A673 (cell line): Measurements from ENCODE around the gene SMC3. TPM values are rescaled to one million over a fixed set of nuclear protein-coding genes. Genes with fewer than 3 reads are reported as not detected.

ENCODE experiments used
- BruUV-seq: library from RNA; stranded (reverse); fragments of 400-500 nt; replicated peaks from 2 replicates; lab custom pipeline; 2021; lab: Mats Ljungman, UMichigan
- CTCF ChIA-PET: fragments of 300-600 bp; sonication (Branson Sonifier 250); formaldehyde crosslinking; loops from one replicate; lab custom pipeline; 2022; ENCODE audit warnings: antibody characterized with exemption; lab: Charles Lee
- POLR2A ChIA-PET: fragments of 300-600 bp; sonication (Branson Sonifier 250); formaldehyde crosslinking; loops from one replicate; lab custom pipeline; 2022; ENCODE audit warnings: antibody characterized with exemption; ENCODE audit not compliant: low non-redundant PET; lab: Charles Lee
- DNase-seq: peaks from one replicate; pipeline ENCODE4 v3.0.0-alpha.2; 2015; ENCODE audit warnings: low spot score
- H3K27ac ChIP-seq: fragments of 200-600 bp; sonication (generic); 2 replicates; pipeline ENCODE4 v1.5.1; 2016; ENCODE audit warnings: mixed run types, low read depth, mild to moderate bottlenecking, mixed read lengths, antibody characterized with exemption, low read length; ENCODE audit not compliant: poor library complexity, severe bottlenecking
- H3K27me3 ChIP-seq: fragments of 200-600 bp; sonication (generic); replicated peaks from 2 replicates; pipeline ENCODE4 v1.6.1; 2017; ENCODE audit warnings: mixed run types, low read depth, mild to moderate bottlenecking, mixed read lengths, antibody characterized with exemption, low read length; ENCODE audit not compliant: insufficient read depth, poor library complexity
- H3K36me3 ChIP-seq: fragments of 200-600 bp; sonication (generic); 2 replicates; pipeline ENCODE4 v1.6.1; 2016; ENCODE audit warnings: mixed run types, mild to moderate bottlenecking, mixed read lengths, antibody characterized with exemption, low read length; ENCODE audit not compliant: insufficient read depth, poor library complexity, severe bottlenecking
- H3K4me1 ChIP-seq: fragments of 200-600 bp; sonication (generic); 2 replicates; pipeline ENCODE4 v1.6.1; 2017; ENCODE audit warnings: mixed run types, mild to moderate bottlenecking, mixed read lengths, antibody characterized with exemption, low read length; ENCODE audit not compliant: insufficient read depth, poor library complexity, severe bottlenecking
- H3K4me3 ChIP-seq: fragments of 200-600 bp; sonication (generic); 2 replicates; pipeline ENCODE4 v1.5.1; 2016; ENCODE audit warnings: low read depth, mixed run types, mild to moderate bottlenecking, mixed read lengths, low read length; ENCODE audit not compliant: poor library complexity, severe bottlenecking
- H3K9me3 ChIP-seq: fragments of 200-600 bp; sonication (generic); 2 replicates; pipeline ENCODE4 v1.6.1; 2016; ENCODE audit warnings: mixed run types, low read depth, mild to moderate bottlenecking, mixed read lengths, antibody characterized with exemption, low read length; ENCODE audit not compliant: poor library complexity, severe bottlenecking
- EZH2 ChIP-seq: fragments of 200-600 bp; sonication (generic); IDR thresholded peaks from 2 replicates; pipeline ENCODE4 v1.6.1; 2017; ENCODE audit warnings: borderline replicate concordance, low read depth, mild to moderate bottlenecking, mixed read lengths, antibody characterized with exemption, low read length; ENCODE audit not compliant: poor library complexity, severe bottlenecking
- intact Hi-C: fragments of 100-400 bp; cut with micrococcal nuclease; formaldehyde crosslinking; loops from one replicate; pipeline ENCODE4 v1.10.0; 2022; ENCODE audit not compliant: unreplicated experiment
- total RNA-seq: library from RNA; stranded (reverse); gene quantifications from 2 replicates; pipeline ENCODE4 v1.2.3, GENCODE V29; 2021
- TF ChIP-seq, protein P1 (sequence below): fragments of 300-800, 200-600 bp; sonication (generic); conservative IDR thresholded peaks from 2 replicates; pipeline ENCODE4 v1.5.1; 2017; ENCODE audit warnings: low read depth, mild to moderate bottlenecking, antibody characterized with exemption, low read length, moderate library complexity, mixed read lengths

Gene SMC3
- total RNA-seq, 1 experiment from 2014 or later = 107 TPM

DNA sequence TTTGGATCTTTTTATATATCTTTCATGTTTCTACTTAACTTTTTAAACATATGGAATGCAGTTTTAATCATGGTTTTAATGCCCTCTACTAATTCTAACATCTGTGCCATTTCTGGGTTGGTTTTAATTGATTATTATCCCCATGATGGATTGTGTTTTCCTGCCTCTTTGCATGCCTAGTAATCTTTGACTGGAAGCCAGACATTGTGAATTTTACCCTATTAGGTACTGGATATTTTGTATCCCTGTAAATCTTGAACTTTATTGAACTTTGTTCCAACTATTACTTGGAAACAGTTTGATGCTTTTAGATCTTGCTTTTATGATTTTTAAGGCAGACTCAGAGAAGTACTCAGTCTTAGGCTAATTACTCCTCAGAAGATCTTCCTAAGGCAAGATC lies 60.7 kb downstream of the SMC3 start:
- BruUV-seq = no TSS peak
- no peak for DNase-seq
- intact Hi-C loops = no loop called here
- POLR2A ChIA-PET = no interaction called here
- Histone ChIP-seq H3K27ac (no peak overlapping the region), H3K9me3 (no peaks in the 10 kb centered on the region), H3K36me3 (no peaks in the 10 kb centered on the region), H3K27me3 (no peaks in the 10 kb centered on the region), H3K4me1 (peaks cover 9% of the 10 kb centered on the region), H3K4me3 (no peak overlapping the region)
- TF ChIP-seq EZH2 = no peak
- TF ChIP-seq, protein P1, sequence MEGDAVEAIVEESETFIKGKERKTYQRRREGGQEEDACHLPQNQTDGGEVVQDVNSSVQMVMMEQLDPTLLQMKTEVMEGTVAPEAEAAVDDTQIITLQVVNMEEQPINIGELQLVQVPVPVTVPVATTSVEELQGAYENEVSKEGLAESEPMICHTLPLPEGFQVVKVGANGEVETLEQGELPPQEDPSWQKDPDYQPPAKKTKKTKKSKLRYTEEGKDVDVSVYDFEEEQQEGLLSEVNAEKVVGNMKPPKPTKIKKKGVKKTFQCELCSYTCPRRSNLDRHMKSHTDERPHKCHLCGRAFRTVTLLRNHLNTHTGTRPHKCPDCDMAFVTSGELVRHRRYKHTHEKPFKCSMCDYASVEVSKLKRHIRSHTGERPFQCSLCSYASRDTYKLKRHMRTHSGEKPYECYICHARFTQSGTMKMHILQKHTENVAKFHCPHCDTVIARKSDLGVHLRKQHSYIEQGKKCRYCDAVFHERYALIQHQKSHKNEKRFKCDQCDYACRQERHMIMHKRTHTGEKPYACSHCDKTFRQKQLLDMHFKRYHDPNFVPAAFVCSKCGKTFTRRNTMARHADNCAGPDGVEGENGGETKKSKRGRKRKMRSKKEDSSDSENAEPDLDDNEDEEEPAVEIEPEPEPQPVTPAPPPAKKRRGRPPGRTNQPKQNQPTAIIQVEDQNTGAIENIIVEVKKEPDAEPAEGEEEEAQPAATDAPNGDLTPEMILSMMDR = no peak
- CTCF ChIA-PET = no interaction called here

DNA sequence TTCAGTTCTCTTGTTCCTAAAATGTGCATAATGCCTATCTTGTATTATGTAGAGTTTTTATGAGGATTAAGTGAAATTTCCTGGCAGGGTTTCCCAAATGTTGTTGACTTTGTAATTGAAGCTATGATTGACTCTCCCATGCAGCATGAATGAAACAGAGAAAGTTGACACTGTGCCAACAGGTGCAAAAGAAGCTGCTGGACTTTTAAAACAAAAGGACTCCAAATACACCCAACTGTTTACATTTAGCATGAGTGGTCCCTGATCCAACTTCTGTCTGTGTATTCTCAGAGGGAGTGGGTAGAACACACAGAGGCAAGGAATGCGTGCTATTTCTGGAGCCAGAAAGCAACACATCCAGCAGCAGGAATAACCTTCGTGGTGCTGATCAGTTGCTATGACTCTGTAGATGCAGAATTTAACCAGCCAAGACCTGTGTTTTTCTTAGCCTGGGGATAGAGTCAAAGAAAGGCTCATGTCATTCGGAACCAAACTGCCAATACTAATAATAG lies 62.2 kb downstream of the SMC3 start:
- Histone ChIP-seq H3K9me3 (no peaks in the 10 kb centered on the region), H3K4me3 (no peak overlapping the region), H3K36me3 (no peaks in the 10 kb centered on the region), H3K4me1 (peaks cover 12% of the 10 kb centered on the region), H3K27me3 (no peaks in the 10 kb centered on the region), H3K27ac (no peak overlapping the region)
- BruUV-seq = no TSS peak
- intact Hi-C loops = no loop called here
- peak; percentile 27 for DNase-seq
- ChIA-PET POLR2A (no interaction called here), CTCF (no interaction called here)
- no peak for TF ChIP-seq EZH2
- TF ChIP-seq, protein P1 = no peak

DNA sequence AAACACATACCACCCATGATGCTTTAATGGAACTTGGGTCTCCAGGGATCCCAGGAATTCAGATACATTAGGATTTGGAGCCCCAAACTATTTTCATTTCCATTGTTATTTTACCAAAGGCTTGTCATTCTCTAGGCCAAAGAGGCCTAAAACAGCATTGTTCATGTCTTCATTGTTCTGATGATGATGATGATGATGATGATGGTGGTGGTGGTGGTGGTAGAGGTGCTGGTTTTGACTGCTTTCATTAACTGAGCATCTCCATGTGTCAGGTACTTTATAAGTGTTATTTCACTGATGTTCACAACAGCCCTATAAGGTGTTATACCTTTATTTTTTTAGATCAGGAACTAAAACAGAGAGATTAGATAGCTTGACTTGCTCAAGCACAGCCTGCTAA lies 64.4 kb downstream of the SMC3 start:
- TF ChIP-seq, protein P1 = no peak
- no peak for TF ChIP-seq EZH2
- Histone ChIP-seq H3K36me3 (no peaks in the 10 kb centered on the region), H3K9me3 (no peaks in the 10 kb centered on the region), H3K4me3 (no peak overlapping the region), H3K27me3 (no peaks in the 10 kb centered on the region), H3K27ac (no peak overlapping the region), H3K4me1 (peaks cover 16% of the 10 kb centered on the region)
- no TSS peak for BruUV-seq
- DNase-seq = no peak
- intact Hi-C loops = no loop called here
- POLR2A ChIA-PET = no interaction called here
- CTCF ChIA-PET = no interaction called here
